ENCODE measurements around the gene MTRF1.

Gene MTRF1

GRCh38 chr13:41231786-41232185, 31.6 kb downstream of the MTRF1 start:
- no peak for TF ChIP-seq SIN3A (IDR thresholded peaks at IDR 0.05; ENCODE audit: borderline replicate concordance, insufficient read depth, low read length)
- no peak for TF ChIP-seq REST (IDR thresholded peaks at IDR 0.05; ENCODE audit: insufficient read depth in 1 of 2, low read depth in 2 of 2, low read length in 2 of 2)
- TF ChIP-seq FOXP2 (optimal IDR thresholded peaks at IDR 0.05; ENCODE audit: borderline replicate concordance, extremely low read depth, extremely low read length, insufficient read depth): no peak
- no peak for TF ChIP-seq POLR2AphosphoS5 (IDR thresholded peaks at IDR 0.05; ENCODE audit: low read depth, low read length)
- TF ChIP-seq TAF1 (IDR thresholded peaks at IDR 0.05; ENCODE audit: borderline replicate concordance, insufficient read depth, low read length): no peak

- TF ChIP-seq REST (IDR thresholded peaks at IDR 0.05; ENCODE audit: insufficient read depth in 1 of 2, low read depth in 2 of 2, low read length in 2 of 2): no peak
- TF ChIP-seq POLR2AphosphoS5 (IDR thresholded peaks at IDR 0.05; ENCODE audit: low read depth, low read length): no peak
- no peak for TF ChIP-seq SIN3A (IDR thresholded peaks at IDR 0.05; ENCODE audit: borderline replicate concordance, insufficient read depth, low read length)
Measured at GRCh38 chr13:41231025-41231677, 32.2 kb downstream of the MTRF1 start.

- no peak for TF ChIP-seq SIN3A (IDR thresholded peaks at IDR 0.05; ENCODE audit: borderline replicate concordance, insufficient read depth, low read length)
- no peak for TF ChIP-seq TAF1 (IDR thresholded peaks at IDR 0.05; ENCODE audit: borderline replicate concordance, insufficient read depth, low read length)
- no peak for TF ChIP-seq REST (IDR thresholded peaks at IDR 0.05; ENCODE audit: insufficient read depth in 1 of 2, low read depth in 2 of 2, low read length in 2 of 2)
- TF ChIP-seq FOXP2 (optimal IDR thresholded peaks at IDR 0.05; ENCODE audit: borderline replicate concordance, extremely low read depth, extremely low read length, insufficient read depth): no peak
- TF ChIP-seq POLR2AphosphoS5 (IDR thresholded peaks at IDR 0.05; ENCODE audit: low read depth, low read length): no peak
Measured at GRCh38 chr13:41229356-41229755, 34.0 kb downstream of the MTRF1 start.

- TF ChIP-seq FOXP2 (optimal IDR thresholded peaks at IDR 0.05; ENCODE audit: borderline replicate concordance, extremely low read depth, extremely low read length, insufficient read depth): no peak
- TF ChIP-seq POLR2AphosphoS5 (IDR thresholded peaks at IDR 0.05; ENCODE audit: low read depth, low read length): no peak
- TF ChIP-seq TAF1 (IDR thresholded peaks at IDR 0.05; ENCODE audit: borderline replicate concordance, insufficient read depth, low read length): no peak
- no peak for TF ChIP-seq REST (IDR thresholded peaks at IDR 0.05; ENCODE audit: insufficient read depth in 1 of 2, low read depth in 2 of 2, low read length in 2 of 2)
- no peak for TF ChIP-seq SIN3A (IDR thresholded peaks at IDR 0.05; ENCODE audit: borderline replicate concordance, insufficient read depth, low read length)
Measured at GRCh38 chr13:41224113-41225110, 39.0 kb downstream of the MTRF1 start.

Data from PFSK-1 (cell line).